Measurements from ENCODE around the gene LMO2. TPM values are rescaled to one million over a fixed set of nuclear protein-coding genes. Genes with fewer than 3 reads are reported as not detected.

Gene LMO2
- total RNA-seq, 1 experiment from 2014 or later: 0.33 TPM

DNA sequence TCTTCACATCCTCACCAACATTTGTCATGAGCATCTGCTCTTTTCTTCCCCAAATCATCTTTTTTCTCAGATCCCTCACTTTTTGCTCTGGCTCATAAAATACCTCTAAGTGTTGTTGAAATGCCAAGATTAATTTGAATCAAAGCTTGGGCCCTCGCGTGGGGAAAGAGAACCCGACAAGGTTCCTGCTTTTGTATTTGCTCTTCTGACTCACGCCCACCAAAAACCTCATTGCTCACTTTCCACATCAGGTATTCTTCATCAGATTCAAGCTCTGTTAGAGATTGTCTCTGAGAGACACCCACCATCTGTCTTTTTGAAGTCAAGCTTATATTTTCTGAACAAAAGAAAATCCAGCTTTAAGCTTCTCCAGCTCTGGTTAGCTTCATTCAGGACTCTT lies 64.7 kb downstream of the LMO2 start:
- no peak for DNase-seq
- H4K91ac ChIP-seq (ENCODE audit: insufficient read length, low read depth, low read length): no peak overlapping the region
- H2BK12ac ChIP-seq (ENCODE audit: insufficient read length, low read depth, low read length): no peak overlapping the region
- no peak overlapping the region for H3K27ac ChIP-seq (ENCODE audit: insufficient read length, low read depth, low read length)
- H3K56ac ChIP-seq (ENCODE audit: insufficient read length, low read depth, low read length): no peak overlapping the region
- H3K9ac ChIP-seq (ENCODE audit: extremely low read depth, insufficient read length, low read length): no peak overlapping the region
- no peaks in the 10 kb centered on the region for H4K20me1 ChIP-seq (ENCODE audit: control insufficient read depth, insufficient read depth, insufficient read length)
- H4K8ac ChIP-seq (replicated peaks; ENCODE audit: insufficient read length, low read depth, low read length): no peak overlapping the region
- H2BK20ac ChIP-seq (ENCODE audit: low read depth, low read length, poor library complexity, severe bottlenecking): no peak overlapping the region
- H3T11ph ChIP-seq (ENCODE audit: low read length): no peak overlapping the region
- no peaks in the 10 kb centered on the region for H3K9me3 ChIP-seq (ENCODE audit: control insufficient read depth, low read depth, low read length)
- Mint-ChIP-seq H3K27ac (no peak overlapping the region), H3K27me3 (ENCODE audit: low read depth) (peaks cover 67% of the 10 kb centered on the region), H3K36me3 (ENCODE audit: insufficient read depth in 1 of 3, low read depth in 3 of 3) (no peaks in the 10 kb centered on the region), H3K4me1 (peaks cover 3 to 4% of the 10 kb centered on the region in 2 experiments; a peak in 2 of 4 replicates), H3K9me3 (no peaks in the 10 kb centered on the region), H3K4me3 (no peak overlapping the region)
- H3K23me2 ChIP-seq (ENCODE audit: insufficient read length, low read depth, low read length, poor library complexity, severe bottlenecking): peaks cover 9% of the 10 kb centered on the region
- WGBS (ENCODE audit: extremely low coverage, insufficient read length, low lambda C conversion rate): no CpG with 5 or more reads among the region's 4 CpGs
- no peak overlapping the region for H2BK120ac ChIP-seq (ENCODE audit: low read depth, low read length, poor library complexity, severe bottlenecking)
- H2AFZ ChIP-seq (ENCODE audit: low read length): no peak overlapping the region
- H3K27me3 ChIP-seq (ENCODE audit: insufficient read depth, low read length): peaks cover 7% of the 10 kb centered on the region; the same call in 1 of the 2 replicates
- no peak overlapping the region for H3K23ac ChIP-seq (ENCODE audit: insufficient read length, low read depth, low read length)
- H3K4me2 ChIP-seq (ENCODE audit: insufficient read depth, insufficient read length, low read length): no peak overlapping the region
- H2BK5ac ChIP-seq (ENCODE audit: insufficient read length, low read length): no peak overlapping the region
- H4K5ac ChIP-seq (ENCODE audit: insufficient read length, low read depth, low read length): no peak overlapping the region
- H2BK15ac ChIP-seq (ENCODE audit: low read depth, low read length): no peak overlapping the region
- no peak overlapping the region for H3K4ac ChIP-seq (ENCODE audit: low read depth, low read length)
- H2AK5ac ChIP-seq (ENCODE audit: insufficient read length, low read length): no peak overlapping the region
- H3K79me1 ChIP-seq (ENCODE audit: insufficient read depth, low read depth, low read length, poor library complexity, severe bottlenecking): no peaks in the 10 kb centered on the region
- no peak for TF ChIP-seq CTCF (conservative IDR thresholded peaks at IDR 0.05)
- H3K4me1 ChIP-seq (ENCODE audit: insufficient read depth, low read length): no peaks in the 10 kb centered on the region
- no peaks in the 10 kb centered on the region for H3K79me2 ChIP-seq (ENCODE audit: insufficient read depth, low read length)
- no peak overlapping the region for H3K18ac ChIP-seq (ENCODE audit: insufficient read length, low read depth, low read length)
- H3K14ac ChIP-seq (ENCODE audit: insufficient read depth, low read length): no peak overlapping the region

Data from H9 (cell line).